A549 (cell line): Measurements from ENCODE around the gene ASF1B.

Source experiments
- BHLHE40 ChIP-seq: IDR thresholded peaks from 2 replicates; pipeline ENCODE4 v1.6.1; 2012; ENCODE audit warnings: low read depth, low read length, inconsistent platforms
- CTCF ChIP-seq: fragments of >200 bp; sonication (Bioruptor Twin); formaldehyde crosslinking; IDR thresholded peaks from 3 replicates; pipeline ENCODE4 v1.5.1; 2016
- HOXB5 ChIP-seq: fragments of 250-450 bp; sonication (Bioruptor Pico); IDR thresholded peaks from 2 replicates; pipeline ENCODE4 v1.5.0; 2020; ENCODE audit warnings: mild to moderate bottlenecking, moderate library complexity
- JUN ChIP-seq, 2 experiments: fragments of >200 bp; sonication (Bioruptor Twin); formaldehyde crosslinking; IDR thresholded peaks; 2 replicates in 1 of 2; 3 replicates in 1 of 2; pipeline ENCODE4 v1.6.1; 2016 to 2017
- RFX5 ChIP-seq: fragments of 450-650 bp; IDR thresholded peaks from 2 replicates; pipeline ENCODE4 v1.7.1; 2014; ENCODE audit warnings: antibody characterized with exemption, mild to moderate bottlenecking, moderate library complexity

- TF ChIP-seq CTCF, result peak; percentile 42
- TF ChIP-seq BHLHE40, result no peak
- no peak for TF ChIP-seq JUN (IDR thresholded peaks at IDR 0.05)
- TF ChIP-seq HOXB5 (CRISPR knock-in tag), result no peak
- no peak for TF ChIP-seq RFX5
Observed at GRCh38 chr19:14114854-14115253, 21.5 kb downstream of the ASF1B start.
